ENCODE results near the gene IRAK3. TPM values are rescaled to one million over a fixed set of nuclear protein-coding genes. Genes with fewer than 3 reads are reported as not detected.

Gene IRAK3
- total RNA-seq, 4 donors from 2014 or later, result 1.5 to 14.1 (median 7.7) TPM

DNA sequence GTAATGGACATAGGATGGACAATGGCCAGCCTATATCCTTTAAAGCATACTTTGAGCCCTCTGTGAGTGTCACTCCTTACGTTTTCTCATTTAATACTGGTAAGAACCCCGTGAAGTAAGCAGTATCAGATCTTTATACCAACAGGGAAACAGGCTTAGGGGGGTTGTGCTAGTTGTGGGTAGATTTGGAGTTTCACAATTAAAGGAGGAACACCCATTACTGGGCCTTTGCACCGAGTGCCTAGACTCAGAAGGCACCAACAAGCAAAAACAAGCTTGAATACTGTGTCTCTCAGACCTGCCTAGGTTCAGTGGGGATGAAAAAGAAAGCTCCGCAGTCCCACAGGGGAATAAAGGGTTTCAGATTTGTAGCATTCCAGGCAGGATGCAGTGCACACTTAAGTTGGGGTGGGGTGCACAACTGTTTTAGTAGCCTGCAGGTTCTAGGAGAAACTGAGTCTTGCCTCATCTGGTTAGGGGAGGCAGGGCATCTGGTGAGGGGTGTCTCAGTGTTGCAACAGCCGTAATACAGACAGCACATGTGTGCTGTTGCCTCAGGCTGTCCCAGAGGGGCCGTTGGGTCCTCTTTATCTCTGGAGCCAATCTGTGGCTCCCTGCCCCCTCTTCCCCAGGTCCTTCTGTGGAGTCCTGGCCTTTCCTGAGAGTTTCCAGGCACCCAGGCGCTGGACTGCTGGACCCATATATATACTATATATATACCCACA lies 51.2 kb downstream of the IRAK3 start:
- intact Hi-C loops (cut with DNase I), result no loop called here
- Histone ChIP-seq H3K9me3 (no peaks in the 10 kb centered on the region), H3K36me3 (peaks cover 0 to 4% (median 0%) of the 10 kb centered on the region in 3 donors), H3K4me1 (peaks cover 0 to 12% (median under 1%) of the 10 kb centered on the region in 3 donors), H3K27ac (no peak overlapping the region), H3K4me3 (no peak overlapping the region), H3K27me3 (no peaks in the 10 kb centered on the region)
- TF ChIP-seq POLR2A (IDR thresholded peaks at IDR 0.05), result no peak
- TF ChIP-seq, protein P1, sequence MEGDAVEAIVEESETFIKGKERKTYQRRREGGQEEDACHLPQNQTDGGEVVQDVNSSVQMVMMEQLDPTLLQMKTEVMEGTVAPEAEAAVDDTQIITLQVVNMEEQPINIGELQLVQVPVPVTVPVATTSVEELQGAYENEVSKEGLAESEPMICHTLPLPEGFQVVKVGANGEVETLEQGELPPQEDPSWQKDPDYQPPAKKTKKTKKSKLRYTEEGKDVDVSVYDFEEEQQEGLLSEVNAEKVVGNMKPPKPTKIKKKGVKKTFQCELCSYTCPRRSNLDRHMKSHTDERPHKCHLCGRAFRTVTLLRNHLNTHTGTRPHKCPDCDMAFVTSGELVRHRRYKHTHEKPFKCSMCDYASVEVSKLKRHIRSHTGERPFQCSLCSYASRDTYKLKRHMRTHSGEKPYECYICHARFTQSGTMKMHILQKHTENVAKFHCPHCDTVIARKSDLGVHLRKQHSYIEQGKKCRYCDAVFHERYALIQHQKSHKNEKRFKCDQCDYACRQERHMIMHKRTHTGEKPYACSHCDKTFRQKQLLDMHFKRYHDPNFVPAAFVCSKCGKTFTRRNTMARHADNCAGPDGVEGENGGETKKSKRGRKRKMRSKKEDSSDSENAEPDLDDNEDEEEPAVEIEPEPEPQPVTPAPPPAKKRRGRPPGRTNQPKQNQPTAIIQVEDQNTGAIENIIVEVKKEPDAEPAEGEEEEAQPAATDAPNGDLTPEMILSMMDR (IDR thresholded peaks at IDR 0.05), result no peak
- 80 to 82% methylated on average over 7 of the region's 7 CpGs for WGBS, 2 donors
- DNase-seq, result no peak

DNA sequence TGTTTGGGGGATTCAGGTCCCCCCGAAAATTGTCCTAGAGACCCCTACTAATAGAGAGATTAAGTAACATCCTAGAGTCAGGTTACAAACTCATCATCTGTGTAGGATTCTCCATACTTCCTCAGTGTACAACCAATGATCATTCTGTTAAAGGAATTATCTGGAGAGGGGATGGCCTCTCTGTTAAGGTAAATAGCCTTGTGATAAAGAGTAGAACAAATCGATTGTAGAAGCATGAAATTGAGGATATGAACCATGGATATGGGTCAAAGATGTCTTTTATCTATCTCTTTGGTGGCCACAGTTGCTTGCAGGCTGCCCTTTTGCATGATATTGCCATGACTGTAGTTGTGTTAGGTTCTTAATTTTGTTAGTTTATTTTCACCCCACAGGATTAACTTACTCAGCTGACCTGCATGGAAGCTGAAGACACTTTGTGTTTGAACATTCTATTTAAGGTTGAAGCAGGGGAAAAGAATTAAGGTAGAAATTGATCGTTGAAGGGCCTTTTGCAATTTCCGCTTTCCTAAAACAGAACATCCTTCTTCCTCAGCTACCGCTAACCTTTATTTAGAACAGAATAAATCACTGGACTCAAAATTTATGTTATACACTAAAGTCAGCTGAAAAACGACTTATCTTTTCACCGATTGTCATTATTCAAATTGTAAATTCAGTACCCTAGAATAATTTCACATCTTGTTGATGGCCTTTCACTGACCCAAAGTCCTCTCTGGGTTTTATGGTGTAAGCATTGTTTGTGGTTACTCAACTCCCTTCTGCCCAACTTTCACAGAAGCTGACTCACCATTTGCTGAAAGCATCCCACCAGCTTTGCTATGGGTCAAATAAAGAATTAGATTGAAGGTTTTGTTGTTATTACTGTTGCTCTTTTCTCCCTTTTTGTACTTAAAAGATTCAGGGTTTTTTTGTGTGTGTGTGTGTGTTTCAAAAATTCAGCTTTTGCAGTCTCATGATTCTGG lies 52.3 kb downstream of the IRAK3 start:
- H3K4me3 ChIP-seq, result no peak overlapping the region
- peaks cover 0 to 15% (median 0%) of the 10 kb centered on the region in 3 donors for H3K36me3 ChIP-seq
- TF ChIP-seq POLR2A (IDR thresholded peaks at IDR 0.05), result no peak
- TF ChIP-seq, protein P1 (IDR thresholded peaks at IDR 0.05), result no peak
- intact Hi-C loops (cut with DNase I), result no loop called here
- H3K4me1 ChIP-seq, result peaks cover 0 to 1% (median 0%) of the 10 kb centered on the region in 3 donors
- H3K9me3 ChIP-seq, result no peaks in the 10 kb centered on the region
- no peaks in the 10 kb centered on the region for H3K27me3 ChIP-seq
- WGBS, 2 donors, result 75 to 77% methylated on average over 7 of the region's 7 CpGs
- no peak for DNase-seq
- peak overlapping the region in 1 of 4 donors; percentile 25 for H3K27ac ChIP-seq

DNA sequence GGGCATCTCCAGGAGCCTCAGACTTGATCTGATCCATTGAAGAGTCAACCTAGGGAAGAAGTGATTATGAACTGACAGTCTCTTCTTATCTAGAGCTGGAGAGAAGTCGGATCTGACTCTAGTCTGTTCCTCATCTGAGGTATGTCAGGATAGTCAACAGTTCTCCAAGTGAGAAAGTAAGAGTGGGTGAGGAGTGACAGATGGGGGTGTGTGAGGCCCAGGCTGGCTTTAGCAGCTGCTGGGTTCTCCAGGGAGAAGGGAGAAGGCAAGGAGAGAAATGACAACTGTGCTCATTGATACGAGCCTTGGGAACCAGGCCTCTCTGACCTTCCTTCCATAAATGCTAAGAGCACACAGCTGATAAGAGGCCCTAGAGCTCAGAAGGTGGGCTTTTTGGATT lies 53.3 kb downstream of the IRAK3 start:
- no peaks in the 10 kb centered on the region for H3K27me3 ChIP-seq
- intact Hi-C loops (cut with DNase I), result no loop called here
- no peaks in the 10 kb centered on the region for H3K9me3 ChIP-seq
- H3K36me3 ChIP-seq, result peaks cover 0 to 25% (median 0%) of the 10 kb centered on the region in 3 donors
- no peak overlapping the region for H3K4me3 ChIP-seq
- no peaks in the 10 kb centered on the region for H3K4me1 ChIP-seq
- TF ChIP-seq, protein P1 (IDR thresholded peaks at IDR 0.05), result no peak
- TF ChIP-seq POLR2A (IDR thresholded peaks at IDR 0.05), result no peak
- WGBS, 2 donors, result 80 to 91% methylated on average over 1 to 2 of the region's 2 CpGs
- peak overlapping the region in 1 of 4 donors; percentile 25 for H3K27ac ChIP-seq
- DNase-seq, result no peak

DNA sequence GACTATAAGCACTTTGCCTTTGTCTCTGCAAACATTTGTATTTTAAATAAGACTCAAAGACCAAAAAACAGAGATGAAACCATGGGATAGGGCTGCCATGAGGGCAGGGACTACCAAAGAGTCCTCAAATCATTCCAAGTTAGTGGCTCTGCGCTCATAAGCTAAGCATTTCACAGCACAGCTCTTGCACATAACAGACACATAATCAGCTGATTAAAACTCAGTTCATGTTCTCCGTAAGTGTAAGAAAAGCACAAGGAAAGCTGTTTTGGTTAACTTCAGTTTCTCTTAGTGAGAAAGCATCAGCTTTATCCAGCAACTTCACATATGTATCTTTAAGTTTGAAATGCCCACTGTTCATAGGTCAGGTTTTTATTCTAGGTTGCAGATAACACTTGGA lies 54.9 kb downstream of the IRAK3 start:
- intact Hi-C loops (cut with DNase I), result no loop called here
- DNase-seq, result no peak
- no peak overlapping the region for H3K27ac ChIP-seq
- no peaks in the 10 kb centered on the region for H3K27me3 ChIP-seq
- WGBS, 2 donors, result 94% methylated on average over 2 of the region's 2 CpGs
- H3K4me1 ChIP-seq, result no peaks in the 10 kb centered on the region
- H3K9me3 ChIP-seq, result no peaks in the 10 kb centered on the region
- peaks cover 0 to 36% (median 0%) of the 10 kb centered on the region in 3 donors for H3K36me3 ChIP-seq
- H3K4me3 ChIP-seq, result no peak overlapping the region
- TF ChIP-seq, protein P1 (IDR thresholded peaks at IDR 0.05), result no peak
- TF ChIP-seq POLR2A (IDR thresholded peaks at IDR 0.05), result no peak

DNA sequence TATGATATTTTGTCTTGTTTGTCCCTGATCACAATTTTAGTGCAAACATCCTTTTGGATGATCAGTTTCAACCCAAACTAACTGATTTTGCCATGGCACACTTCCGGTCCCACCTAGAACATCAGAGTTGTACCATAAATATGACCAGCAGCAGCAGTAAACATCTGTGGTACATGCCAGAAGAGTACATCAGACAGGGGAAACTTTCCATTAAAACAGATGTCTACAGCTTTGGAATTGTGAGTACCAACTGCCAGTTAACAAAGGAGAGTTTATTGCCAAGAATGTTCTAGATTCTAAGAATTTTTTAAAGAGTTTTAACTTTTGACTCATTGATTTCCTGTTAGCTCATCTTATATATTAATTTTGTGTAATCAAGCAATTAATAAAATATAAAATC lies 55.4 kb downstream of the IRAK3 start:
- H3K27me3 ChIP-seq, result no peaks in the 10 kb centered on the region
- H3K4me3 ChIP-seq, result no peak overlapping the region
- H3K4me1 ChIP-seq, result no peaks in the 10 kb centered on the region
- WGBS, 2 donors, result 92 to 100% methylated on average over 1 of the region's 1 CpG
- no peaks in the 10 kb centered on the region for H3K9me3 ChIP-seq
- peaks cover 0 to 38% (median 0%) of the 10 kb centered on the region in 3 donors for H3K36me3 ChIP-seq
- intact Hi-C loops (cut with DNase I), result no loop called here
- no peak for DNase-seq
- no peak overlapping the region for H3K27ac ChIP-seq
- TF ChIP-seq, protein P1 (IDR thresholded peaks at IDR 0.05), result no peak
- TF ChIP-seq POLR2A (IDR thresholded peaks at IDR 0.05), result no peak
